Measurements from ENCODE around the gene MICAL3. TPM values are rescaled to one million over a fixed set of nuclear protein-coding genes. Genes with fewer than 3 reads are reported as not detected.
"Not testable (repeated sequence)": the region's sequence is repeated elsewhere in the genome, so short reads cannot be mapped to it uniquely, and the experiment has no call there.

The MICAL3 gene
- total RNA-seq, 1 donor from 2014 or later = 63.5 TPM

- DNase-seq (ENCODE audit: extremely low read depth, low read depth, low spot score) = no peak
These were observed 250.7 kb downstream of the MICAL3 start for GRCh38 chr22:17773606-17774205.

GRCh38 chr22:17772958-17773605, 251.3 kb downstream of the MICAL3 start:
- no peak for DNase-seq (ENCODE audit: extremely low read depth, low read depth, low spot score)

GRCh38 chr22:17772249-17772957, 252.0 kb downstream of the MICAL3 start:
- no peak for DNase-seq (ENCODE audit: extremely low read depth, low read depth, low spot score)

GRCh38 chr22:17770180-17771077, 253.9 kb downstream of the MICAL3 start:
- no peak for DNase-seq (ENCODE audit: extremely low read depth, low read depth, low spot score)

GRCh38 chr22:17769716-17770082, 254.7 kb downstream of the MICAL3 start:
- DNase-seq (ENCODE audit: extremely low read depth, low read depth, low spot score) = no peak

- DNase-seq (ENCODE audit: extremely low read depth, low read depth, low spot score) = no peak
These were observed 255.2 kb downstream of the MICAL3 start for GRCh38 chr22:17769013-17769715.

- no peak for DNase-seq (ENCODE audit: extremely low read depth, low read depth, low spot score)
These were observed 256.9 kb downstream of the MICAL3 start for GRCh38 chr22:17767233-17768065.

GRCh38 chr22:17764852-17765251, 259.5 kb downstream of the MICAL3 start:
- not testable (repeated sequence) for DNase-seq (ENCODE audit: extremely low read depth, low read depth, low spot score)

GRCh38 chr22:17764036-17764435, 260.3 kb downstream of the MICAL3 start:
- no peak for DNase-seq (ENCODE audit: extremely low read depth, low read depth, low spot score)

- DNase-seq (ENCODE audit: extremely low read depth, low read depth, low spot score) = not testable (repeated sequence)
These were observed 260.9 kb downstream of the MICAL3 start for GRCh38 chr22:17763442-17763841.

GRCh38 chr22:17761138-17761488, 263.2 kb downstream of the MICAL3 start:
- DNase-seq (ENCODE audit: extremely low read depth, low read depth, low spot score) = no peak

GRCh38 chr22:17754233-17754925, 270.0 kb downstream of the MICAL3 start:
- DNase-seq (ENCODE audit: extremely low read depth, low read depth, low spot score) = no peak

GRCh38 chr22:17753401-17753989, 270.9 kb downstream of the MICAL3 start:
- DNase-seq (ENCODE audit: extremely low read depth, low read depth, low spot score) = no peak

- DNase-seq (ENCODE audit: extremely low read depth, low read depth, low spot score) = no peak
These were observed 272.8 kb downstream of the MICAL3 start for GRCh38 chr22:17751596-17751995.

GRCh38 chr22:17749605-17750395, 274.6 kb downstream of the MICAL3 start:
- no peak for DNase-seq (ENCODE audit: extremely low read depth, low read depth, low spot score)

GRCh38 chr22:17748555-17749353, 275.6 kb downstream of the MICAL3 start:
- no peak for DNase-seq (ENCODE audit: extremely low read depth, low read depth, low spot score)

- DNase-seq (ENCODE audit: extremely low read depth, low read depth, low spot score) = no peak
These were observed 277.4 kb downstream of the MICAL3 start for GRCh38 chr22:17746916-17747315.

Data from glomerular endothelial cell (primary cell).